Hindlimb muscle (tissue), 1 donor: ENCODE measurements around the gene ARID1A. TPM values are rescaled to one million over a fixed set of nuclear protein-coding genes. Genes with fewer than 3 reads are reported as not detected.

Source experiments
- DNase-seq: peaks from one replicate; pipeline ENCODE4 v3.0.0-alpha.2; 2013
- polyA plus RNA-seq: library from polyadenylated mRNA; unstranded; fragments of 120-200 nt; gene quantifications from one replicate; pipeline ENCODE4 v1.2.1, GENCODE V29; 2013; ENCODE audit not compliant: insufficient read length

The ARID1A gene
- polyA plus RNA-seq, 1 donor: 53.6 TPM

DNA sequence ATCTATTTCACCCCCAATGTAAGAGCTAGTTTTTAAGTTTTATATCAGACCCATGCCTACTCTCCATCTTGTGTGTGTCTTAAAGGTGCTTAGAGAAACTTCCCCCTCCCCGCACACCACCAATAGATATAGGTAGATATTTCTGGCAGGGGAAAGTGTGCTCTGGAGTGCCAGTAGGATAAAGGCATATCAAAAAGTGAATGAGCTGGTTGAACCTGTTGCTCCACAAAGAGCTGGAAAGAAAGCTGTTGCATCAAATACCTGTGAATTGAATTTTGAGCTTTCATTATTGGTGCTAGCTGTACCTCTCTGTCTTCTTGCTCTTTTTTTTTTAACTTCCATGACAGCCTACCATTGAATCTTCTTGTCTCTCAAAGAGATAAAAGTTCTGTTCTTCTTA lies 32.8 kb downstream of the ARID1A start:
- DNase-seq: no peak

DNA sequence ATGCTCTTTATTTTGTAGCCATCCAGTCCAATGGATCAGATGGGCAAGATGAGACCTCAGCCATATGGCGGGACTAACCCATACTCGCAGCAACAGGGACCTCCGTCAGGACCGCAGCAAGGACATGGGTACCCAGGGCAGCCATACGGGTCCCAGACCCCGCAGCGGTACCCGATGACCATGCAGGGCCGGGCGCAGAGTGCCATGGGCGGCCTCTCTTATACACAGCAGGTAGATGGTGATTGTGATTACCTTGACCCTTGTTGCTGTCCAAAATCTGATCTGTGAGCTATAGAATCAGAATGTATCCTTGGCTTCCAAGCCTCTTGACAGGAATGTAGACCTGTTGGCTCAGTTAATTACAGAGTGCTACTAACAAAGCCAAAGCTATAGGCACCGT lies 33.8 kb downstream of the ARID1A start:
- DNase-seq: no peak

DNA sequence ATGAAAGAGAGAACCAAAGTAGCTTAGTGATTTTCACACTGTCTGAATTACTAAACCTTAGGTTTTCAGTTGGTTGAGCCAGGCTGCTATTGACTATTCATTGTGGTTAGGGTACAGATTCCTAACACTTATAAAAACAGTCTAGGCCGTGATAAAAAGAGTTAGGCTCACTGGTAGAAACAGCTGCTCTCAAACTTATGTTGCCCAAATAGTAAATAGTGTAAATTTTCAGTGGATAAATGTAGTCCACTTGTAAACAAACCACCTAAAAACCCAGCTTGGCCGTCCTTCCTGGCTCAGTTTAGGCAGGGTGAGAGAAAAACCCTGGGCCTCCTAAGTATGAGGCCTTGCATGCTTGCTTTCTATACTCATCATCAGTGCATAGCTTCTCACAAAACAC lies 34.9 kb downstream of the ARID1A start:
- DNase-seq: no peak

DNA sequence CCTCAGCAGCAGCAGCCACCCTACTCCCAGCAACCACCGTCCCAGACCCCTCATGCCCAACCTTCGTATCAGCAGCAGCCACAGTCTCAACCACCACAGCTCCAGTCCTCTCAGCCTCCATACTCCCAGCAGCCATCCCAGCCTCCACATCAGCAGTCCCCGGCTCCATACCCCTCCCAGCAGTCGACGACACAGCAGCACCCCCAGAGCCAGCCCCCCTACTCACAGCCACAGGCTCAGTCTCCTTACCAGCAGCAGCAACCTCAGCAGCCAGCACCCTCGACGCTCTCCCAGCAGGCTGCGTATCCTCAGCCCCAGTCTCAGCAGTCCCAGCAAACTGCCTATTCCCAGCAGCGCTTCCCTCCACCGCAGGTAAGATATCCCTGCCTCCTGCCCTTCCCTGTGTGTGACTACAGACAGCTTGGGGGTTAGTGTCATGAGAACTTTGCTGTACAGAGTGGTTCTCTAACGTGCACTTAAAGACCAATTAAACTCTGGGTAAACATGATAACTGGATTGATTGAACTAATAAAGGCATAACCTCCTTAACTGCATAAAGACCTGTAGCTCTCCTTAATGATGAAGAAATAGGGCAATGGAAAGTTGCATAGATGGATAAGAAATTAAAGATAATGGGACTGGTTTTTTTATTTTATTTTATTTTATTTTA lies 35.6 kb downstream of the ARID1A start:
- no peak for DNase-seq

DNA sequence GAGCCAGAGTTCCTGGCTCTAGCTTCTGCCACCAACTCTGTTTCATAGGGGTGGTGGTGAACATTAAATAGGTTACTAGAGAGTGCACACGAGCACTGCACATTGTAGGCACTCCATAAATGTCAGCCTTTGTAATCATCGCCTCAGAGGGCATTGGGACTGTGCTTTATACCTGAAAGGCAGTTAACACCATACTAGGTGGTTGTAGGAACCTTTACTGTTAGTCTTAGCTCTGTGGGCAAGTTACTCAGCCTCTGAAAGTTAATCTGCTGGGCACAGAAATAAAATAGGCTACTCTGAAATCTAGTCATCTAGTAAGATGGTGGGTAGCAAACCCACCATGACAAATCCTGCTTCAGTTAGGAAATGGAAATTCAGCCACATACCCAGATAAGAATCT lies 37.6 kb downstream of the ARID1A start:
- DNase-seq: no peak

DNA sequence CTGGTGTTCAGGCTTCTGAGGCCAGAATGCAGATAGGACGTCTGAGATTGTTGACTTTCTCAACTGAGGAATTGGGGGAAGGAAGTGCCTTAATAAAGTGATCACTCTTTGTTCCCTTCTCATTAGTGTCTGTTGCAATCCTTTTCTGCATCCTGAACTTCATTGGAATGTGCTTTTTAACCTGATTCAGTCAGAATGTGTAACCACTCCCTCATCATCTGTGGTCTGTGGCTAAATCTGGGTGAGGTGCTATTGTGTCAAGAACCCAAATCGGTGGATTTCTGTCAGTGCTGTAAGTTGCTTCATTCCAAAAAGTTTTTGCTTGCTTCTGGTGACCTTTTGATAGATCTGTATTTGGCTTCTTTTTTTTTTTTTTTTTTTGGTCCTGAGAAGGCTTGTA lies 38.2 kb downstream of the ARID1A start:
- no peak for DNase-seq

DNA sequence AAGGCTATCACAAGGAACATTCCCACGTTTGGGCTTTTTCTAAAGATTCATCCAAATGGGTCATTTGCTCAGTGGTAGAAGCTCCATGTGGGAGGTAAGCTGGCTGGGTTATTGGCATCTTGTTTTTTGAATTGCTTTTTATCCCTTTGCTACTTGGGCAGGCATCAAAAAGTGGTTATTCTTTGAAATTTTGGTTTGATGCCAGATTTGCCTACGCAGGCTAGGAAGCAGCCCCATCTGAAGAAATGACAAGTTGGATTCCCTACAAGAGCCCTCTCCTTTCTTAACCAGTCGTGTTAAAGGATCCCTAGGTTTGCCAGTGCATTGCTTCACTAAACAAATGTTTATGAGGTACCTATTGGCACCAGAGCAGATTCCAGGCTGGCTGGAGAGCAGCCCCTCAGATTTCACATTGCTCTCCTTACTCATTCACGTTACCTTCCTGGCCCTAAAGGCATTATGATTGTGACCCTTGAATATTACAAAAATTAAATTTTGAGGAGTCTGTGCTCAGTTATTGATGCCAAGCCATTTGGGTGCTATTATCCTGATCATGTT lies 38.8 kb downstream of the ARID1A start:
- DNase-seq: no peak

DNA sequence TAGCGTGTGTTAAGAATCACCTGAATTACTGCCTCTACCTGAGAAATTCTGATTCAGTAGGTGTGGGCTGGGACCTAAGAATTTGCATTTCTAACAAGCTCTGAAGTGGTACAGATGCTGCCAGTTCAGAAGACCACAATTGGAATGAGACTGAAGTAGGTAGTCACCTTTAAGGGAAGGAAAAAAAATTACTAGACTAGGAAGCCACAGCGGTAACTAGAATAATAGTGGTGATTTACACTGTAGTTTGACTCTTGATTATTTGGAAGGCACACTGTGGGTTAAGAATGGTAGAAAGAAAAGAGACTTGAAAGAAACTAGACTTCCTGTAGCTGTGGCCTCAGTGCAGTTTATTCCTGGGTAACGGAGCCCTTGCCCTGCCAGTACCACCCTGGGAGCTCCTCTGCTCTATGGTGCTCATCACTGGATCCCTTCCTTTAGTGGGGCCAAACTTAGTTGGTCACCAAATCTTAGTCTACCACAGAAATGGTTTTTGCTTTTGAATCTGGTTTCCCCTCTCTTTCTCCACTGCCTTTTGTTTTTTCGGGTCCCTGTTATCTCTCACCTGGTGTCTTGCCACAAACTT lies 43.6 kb downstream of the ARID1A start:
- no peak for DNase-seq

DNA sequence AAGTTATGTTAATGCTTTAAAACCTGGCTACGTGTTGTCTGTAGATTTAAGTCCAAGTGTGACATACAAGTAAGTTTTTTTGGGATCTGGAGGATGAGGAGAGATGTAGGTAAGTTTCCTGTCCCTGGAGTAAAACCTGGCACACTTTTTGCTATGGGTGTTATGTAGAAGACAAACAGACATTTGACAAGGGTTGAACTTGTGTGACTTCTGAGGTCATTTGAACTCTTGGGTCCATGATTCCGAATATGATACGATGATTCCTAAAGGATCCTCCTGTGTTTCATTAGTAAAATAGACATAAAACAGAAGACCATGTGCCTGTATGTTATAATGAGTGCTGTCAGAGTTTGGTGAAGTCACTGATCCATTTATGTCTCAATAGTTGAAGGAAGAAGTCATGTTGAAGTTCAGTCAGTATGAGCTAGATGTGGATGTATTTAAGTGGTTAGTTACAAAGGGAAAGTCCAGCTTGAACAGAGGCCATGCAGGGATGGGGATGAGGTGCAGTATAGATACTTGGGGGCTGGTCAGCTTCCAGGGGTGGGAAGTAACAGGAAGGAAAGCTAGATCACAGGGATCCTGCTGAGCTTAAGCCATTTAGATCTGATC lies 44.3 kb downstream of the ARID1A start:
- DNase-seq: no peak

DNA sequence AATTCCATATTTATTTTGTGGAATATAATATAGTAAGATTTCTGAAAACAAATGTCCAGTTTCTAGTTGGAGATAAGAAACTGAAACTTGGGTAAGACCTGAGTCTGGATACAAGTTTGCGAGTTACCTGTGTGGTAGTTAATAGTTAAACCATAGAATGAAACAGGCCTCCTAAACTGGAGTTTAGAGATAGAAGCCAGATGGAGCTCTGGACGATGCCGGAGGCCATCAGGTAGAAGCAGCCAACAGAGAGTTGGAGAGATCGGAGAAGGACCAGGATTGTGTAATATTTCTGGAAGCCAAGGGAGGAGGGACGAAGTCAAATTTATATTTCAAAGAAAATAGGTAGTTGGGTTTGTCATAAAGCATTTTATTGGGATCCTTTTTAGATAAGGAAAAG lies 45.1 kb downstream of the ARID1A start:
- no peak for DNase-seq

DNA sequence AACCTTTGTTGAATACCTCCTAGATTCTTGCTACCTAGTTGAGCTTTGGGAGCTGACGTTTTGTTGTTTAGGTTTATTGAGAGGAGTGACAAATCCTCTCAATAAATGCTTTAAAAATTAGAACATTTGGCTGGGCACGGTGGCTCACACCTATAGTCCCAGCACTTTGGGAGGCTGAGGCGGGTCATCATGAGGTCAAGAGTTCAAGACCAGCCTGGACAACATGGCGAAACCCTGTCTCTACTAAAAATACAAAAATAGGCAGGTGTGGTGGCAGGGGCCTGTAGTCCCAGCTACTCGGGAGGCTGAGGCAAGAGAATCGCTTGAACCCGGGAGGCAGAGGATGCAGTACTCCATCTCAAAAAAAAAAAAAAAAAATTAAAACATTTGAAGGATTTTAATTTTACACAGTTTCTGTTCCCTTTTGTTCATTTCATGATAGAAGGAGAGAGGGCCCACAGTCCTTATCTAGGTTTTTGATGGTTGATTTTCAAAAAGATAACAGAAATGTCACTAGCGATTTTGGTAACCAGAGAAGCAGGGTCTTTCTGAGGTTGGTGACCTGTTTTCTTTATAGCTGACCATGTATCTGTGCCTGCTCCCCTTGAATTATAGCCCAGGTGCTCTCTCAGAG lies 47.7 kb downstream of the ARID1A start:
- no peak for DNase-seq

DNA sequence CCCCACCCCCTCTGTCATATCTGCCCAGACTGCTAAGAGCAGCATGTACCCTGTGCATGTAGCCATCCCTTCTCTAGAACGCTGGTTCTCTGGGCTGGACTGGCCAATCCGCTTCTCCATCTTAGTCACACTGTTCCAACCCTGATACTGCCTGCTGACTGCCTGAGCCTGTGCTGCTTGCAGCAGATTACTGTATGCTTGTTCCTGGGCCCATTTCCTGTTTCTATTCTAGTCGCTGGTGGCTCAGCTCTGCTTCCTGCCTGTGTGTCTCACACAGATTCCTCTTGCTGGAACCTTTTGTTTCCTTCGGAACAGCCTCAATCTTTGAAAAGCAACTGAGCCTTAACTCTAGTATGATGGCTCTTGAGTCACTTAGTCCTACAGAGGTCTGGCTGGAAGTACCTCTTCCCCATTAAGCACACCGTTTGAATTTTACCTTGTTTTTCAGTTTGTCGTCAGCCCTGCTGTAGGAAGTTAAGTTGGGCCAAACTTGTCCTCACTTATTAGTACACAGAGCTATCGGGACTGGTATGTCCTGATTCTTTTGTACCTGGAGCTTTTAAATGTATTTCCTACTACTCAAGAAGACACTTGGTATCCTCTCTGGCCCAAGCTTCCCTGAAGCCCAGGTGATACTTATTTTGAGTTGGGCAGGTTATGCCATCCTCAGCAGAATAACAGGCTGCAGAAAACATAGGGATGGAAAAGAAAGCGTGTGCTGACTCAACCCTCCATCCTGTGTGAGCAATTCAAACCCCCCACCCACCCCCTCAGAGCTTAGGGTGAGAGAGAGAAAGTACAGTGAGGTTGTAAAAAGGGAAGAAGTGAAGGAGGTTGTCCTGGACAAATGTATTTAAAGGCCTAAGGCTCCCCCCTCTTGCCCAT lies 48.5 kb downstream of the ARID1A start:
- peak; percentile 57 for DNase-seq

DNA sequence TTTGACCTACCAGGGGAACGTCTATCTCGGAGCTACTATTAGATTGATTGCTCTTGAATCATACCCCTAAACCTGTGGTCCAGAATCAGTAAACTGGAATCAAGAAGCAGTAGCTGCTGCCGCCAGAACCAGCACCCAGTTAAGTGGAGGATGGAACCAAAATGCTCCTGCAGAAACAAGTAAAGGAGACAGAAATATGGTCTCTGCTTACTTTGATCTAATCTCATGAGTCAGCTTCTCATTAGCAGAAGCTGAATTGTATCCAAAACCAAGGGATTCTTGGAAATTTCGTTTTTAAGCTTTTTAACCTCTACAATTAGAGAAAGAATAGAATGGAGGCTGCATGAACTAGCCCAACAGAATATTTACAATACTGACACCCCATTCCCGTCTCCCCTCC lies 49.4 kb downstream of the ARID1A start:
- DNase-seq: no peak

DNA sequence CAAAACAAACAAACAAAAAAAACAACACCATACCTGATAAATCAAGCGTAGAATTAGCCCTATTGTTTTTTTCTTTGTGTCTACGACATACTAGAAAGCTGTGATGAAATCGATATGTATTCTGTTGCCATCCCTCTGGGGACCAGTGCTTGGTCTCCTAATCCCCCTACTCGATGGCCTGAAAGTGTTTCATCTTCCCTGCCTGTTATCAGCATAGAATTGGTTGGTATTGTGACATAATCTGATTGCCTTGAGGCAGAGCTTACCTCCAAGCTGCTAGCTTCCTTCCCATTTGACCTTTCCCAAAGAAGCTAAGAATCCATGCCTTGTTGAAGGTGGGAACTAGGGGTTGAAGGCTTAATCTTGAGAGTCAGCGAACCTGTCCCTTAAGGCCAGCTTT lies 51.2 kb downstream of the ARID1A start:
- no peak for DNase-seq

DNA sequence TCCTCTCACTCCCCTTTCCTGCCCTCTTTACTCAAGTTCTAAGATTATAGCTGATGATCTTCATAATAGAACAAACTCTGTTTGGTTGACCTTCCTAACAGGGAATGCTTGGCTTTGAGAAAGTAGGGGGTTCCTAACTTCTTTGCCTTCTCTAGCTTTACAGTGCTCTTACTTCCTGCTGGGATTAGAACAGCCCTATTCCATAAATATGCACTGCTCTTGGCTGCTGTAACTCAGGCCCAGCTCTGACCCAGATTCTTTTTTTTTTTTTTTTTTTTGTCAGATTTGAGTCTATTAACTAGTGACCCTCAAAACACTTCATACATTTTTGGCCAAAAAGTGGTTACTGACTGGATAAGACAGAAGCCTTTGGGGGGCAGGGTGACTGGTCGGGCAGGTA lies 52.5 kb downstream of the ARID1A start:
- no peak for DNase-seq

DNA sequence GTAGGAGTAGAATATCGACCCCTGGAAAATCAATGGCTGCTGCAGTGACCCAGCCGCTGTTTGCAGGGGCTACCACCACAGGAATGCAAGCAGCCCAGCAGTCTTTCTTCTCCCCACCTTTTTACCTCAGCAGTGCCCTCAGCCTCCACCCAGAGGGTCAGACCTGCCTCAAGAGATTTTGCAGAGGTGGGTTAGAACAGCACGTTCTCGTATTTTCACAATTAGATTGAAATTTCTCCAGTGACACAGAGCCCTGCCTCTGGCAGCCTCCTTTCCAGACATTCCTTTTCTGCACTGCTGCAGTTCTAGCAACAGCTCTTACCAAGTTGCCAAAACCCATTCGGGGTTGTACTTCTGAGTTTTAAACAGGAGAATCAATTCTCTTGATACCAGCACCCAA lies 53.6 kb downstream of the ARID1A start:
- DNase-seq: no peak

DNA sequence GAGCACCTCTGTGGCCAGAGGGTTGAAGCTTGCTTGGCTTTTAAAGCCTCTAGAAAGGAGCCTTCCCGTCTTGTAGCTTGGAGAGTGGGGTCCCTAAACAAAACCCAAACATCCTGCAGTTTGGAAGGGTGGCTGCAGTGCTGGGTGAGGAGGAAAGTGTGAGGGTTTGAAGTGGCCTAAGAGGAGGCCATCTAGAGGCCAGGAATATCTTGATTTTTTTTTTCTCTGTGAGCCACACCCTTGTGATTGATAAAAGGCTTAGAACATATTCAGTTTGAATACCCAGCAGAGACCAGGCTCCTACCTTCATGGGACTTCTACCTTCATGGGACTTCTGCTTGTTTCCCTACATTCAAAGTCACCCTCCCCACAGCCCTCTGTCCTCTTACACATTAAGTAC lies 54.6 kb downstream of the ARID1A start:
- DNase-seq: no peak

DNA sequence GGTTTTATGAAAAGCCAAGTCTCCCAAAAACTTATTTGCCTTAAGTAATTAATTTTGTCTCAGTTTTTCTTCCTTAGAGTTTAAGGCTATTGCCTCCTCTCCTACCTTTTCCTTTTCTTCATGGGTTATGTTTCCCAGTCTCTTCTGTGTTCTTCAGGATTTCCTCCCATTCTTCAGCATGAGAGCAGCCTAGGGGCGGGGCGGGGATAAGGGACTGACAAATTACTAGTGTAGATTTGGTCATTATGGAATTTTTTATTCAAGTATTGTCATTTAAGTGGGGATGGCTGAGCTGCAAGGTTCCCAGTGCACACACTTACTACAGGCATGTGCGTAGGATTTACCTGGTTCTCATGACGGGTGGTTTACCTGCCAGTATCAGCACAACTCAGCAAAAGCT lies 56.7 kb downstream of the ARID1A start:
- DNase-seq: no peak

DNA sequence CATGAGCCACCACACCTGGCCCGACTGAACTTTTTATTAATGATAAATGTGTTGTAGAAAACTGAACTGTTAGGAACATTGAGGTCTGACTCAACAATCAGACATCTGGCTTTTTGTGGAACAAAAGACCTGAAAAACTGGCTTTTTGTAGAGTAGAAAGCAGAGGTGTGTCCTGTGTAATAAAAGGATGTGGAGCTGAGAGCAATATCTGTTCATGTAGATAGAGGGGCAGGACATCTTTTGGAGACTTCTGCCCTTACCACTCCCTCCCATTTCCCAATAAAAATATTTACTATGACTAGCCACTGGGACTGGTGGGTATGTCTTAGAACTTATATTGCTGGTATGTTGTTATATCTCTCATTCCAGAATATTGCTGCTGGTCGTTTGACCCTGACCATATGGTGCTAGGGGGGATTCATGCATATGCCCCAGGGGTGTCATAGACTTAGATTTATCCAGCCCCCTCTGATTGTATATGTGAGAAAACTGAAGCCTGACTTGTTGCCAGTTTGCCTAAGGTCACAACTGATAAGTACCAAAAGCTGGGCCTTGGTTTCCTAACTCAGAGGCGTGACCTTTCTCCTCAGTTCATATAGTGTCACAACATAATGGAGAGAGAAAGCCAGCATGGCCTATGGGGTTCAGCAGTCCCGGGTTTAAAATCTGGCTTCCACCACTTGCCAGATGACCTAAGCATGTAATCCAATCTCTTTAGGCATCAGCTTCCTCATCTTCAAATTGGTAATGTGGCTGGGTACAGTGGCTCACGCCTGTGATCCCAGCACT lies 58.5 kb downstream of the ARID1A start:
- DNase-seq: no peak

DNA sequence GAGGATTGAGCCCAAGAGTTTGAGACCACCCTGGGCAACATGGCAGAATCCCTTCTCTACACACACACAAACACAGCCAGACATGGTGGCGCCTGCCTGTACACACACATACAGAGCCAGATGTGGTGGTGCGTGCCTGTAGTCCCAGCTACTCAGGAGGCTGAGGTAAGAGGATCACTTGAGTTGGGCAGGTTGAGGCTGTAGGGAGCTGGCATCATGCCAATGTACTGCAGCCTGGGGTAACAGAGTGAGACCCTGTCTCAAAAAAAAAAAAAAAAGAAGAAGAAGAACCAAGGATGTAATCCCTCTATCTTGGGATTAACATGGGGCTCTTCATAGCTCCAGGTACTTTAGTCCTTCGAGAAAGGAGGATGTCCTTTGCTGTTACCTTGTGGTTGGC lies 62.5 kb downstream of the ARID1A start:
- DNase-seq: no peak

DNA sequence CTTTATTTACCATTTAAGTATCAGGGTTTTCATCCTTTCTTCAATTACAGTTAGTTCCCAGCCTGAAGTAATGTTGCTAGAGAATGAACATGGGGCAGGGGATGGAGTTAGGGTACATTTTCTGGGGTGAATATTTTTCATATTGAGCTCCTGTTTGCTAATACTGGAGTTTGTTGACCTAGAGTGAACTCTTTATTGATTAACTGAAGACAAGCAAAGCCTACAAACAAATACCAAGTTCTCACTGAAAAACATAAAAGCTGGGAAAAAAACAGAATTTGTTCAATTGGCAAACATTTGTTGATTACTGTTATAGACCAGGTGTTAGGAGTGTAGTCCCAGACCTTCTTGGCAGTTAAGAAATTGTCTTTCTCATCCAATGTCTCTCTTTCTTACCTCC lies 63.7 kb downstream of the ARID1A start:
- no peak for DNase-seq

DNA sequence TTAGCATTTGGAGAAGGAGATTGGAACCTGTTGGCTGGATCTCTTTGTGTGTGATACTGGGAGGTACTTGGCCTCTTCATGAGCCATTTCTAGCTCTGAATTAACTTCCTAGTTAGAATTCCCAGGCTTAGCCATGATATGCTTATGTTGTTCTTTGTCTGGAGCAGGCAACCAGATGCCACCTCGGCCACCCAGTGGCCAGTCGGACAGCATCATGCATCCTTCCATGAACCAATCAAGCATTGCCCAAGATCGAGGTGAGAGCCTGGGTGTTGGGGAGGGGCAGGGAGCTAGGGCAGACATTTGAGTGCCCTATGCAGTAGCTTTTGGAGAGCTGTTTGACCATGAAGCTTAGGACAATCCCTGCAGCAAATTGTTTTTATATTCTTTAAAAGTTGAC lies 65.4 kb downstream of the ARID1A start:
- no peak for DNase-seq
